ENCODE data around the gene COA6.

COA6 gene

GRCh38 chr1:234340528-234340927, 32.7 kb upstream of the COA6 start:
- no peak for TF ChIP-seq FOXP2 (optimal IDR thresholded peaks at IDR 0.05; ENCODE audit: borderline replicate concordance, extremely low read depth, extremely low read length, insufficient read depth)
- TF ChIP-seq SIN3A (IDR thresholded peaks at IDR 0.05; ENCODE audit: borderline replicate concordance, insufficient read depth, low read length): no peak
- no peak for TF ChIP-seq TAF1 (IDR thresholded peaks at IDR 0.05; ENCODE audit: borderline replicate concordance, insufficient read depth, low read length)
- no peak for TF ChIP-seq POLR2AphosphoS5 (IDR thresholded peaks at IDR 0.05; ENCODE audit: low read depth, low read length)
- no peak for TF ChIP-seq REST (IDR thresholded peaks at IDR 0.05; ENCODE audit: insufficient read depth in 1 of 2, low read depth in 2 of 2, low read length in 2 of 2)

GRCh38 chr1:234342774-234343173, 30.5 kb upstream of the COA6 start:
- TF ChIP-seq FOXP2 (optimal IDR thresholded peaks at IDR 0.05; ENCODE audit: borderline replicate concordance, extremely low read depth, extremely low read length, insufficient read depth): no peak
- no peak for TF ChIP-seq TAF1 (IDR thresholded peaks at IDR 0.05; ENCODE audit: borderline replicate concordance, insufficient read depth, low read length)
- no peak for TF ChIP-seq POLR2AphosphoS5 (IDR thresholded peaks at IDR 0.05; ENCODE audit: low read depth, low read length)
- no peak for TF ChIP-seq REST (IDR thresholded peaks at IDR 0.05; ENCODE audit: insufficient read depth in 1 of 2, low read depth in 2 of 2, low read length in 2 of 2)
- no peak for TF ChIP-seq SIN3A (IDR thresholded peaks at IDR 0.05; ENCODE audit: borderline replicate concordance, insufficient read depth, low read length)

- TF ChIP-seq TAF1 (IDR thresholded peaks at IDR 0.05; ENCODE audit: borderline replicate concordance, insufficient read depth, low read length) (no peak), REST (IDR thresholded peaks at IDR 0.05; ENCODE audit: insufficient read depth in 1 of 2, low read depth in 2 of 2, low read length in 2 of 2) (no peak), FOXP2 (optimal IDR thresholded peaks at IDR 0.05; ENCODE audit: borderline replicate concordance, extremely low read depth, extremely low read length, insufficient read depth) (no peak), POLR2AphosphoS5 (IDR thresholded peaks at IDR 0.05; ENCODE audit: low read depth, low read length) (no peak), SIN3A (IDR thresholded peaks at IDR 0.05; ENCODE audit: borderline replicate concordance, insufficient read depth, low read length) (no peak)
Observed at GRCh38 chr1:234345237-234345636, 28.0 kb upstream of the COA6 start.

- TF ChIP-seq SIN3A (IDR thresholded peaks at IDR 0.05; ENCODE audit: borderline replicate concordance, insufficient read depth, low read length) (no peak), REST (IDR thresholded peaks at IDR 0.05; ENCODE audit: insufficient read depth in 1 of 2, low read depth in 2 of 2, low read length in 2 of 2) (no peak), TAF1 (IDR thresholded peaks at IDR 0.05; ENCODE audit: borderline replicate concordance, insufficient read depth, low read length) (no peak), POLR2AphosphoS5 (IDR thresholded peaks at IDR 0.05; ENCODE audit: low read depth, low read length) (no peak), FOXP2 (optimal IDR thresholded peaks at IDR 0.05; ENCODE audit: borderline replicate concordance, extremely low read depth, extremely low read length, insufficient read depth) (no peak)
Observed at GRCh38 chr1:234348964-234349363, 24.3 kb upstream of the COA6 start.
